Measurements from ENCODE around the gene MUC4. TPM values are rescaled to one million over a fixed set of nuclear protein-coding genes. Genes with fewer than 3 reads are reported as not detected.

The MUC4 gene
- total RNA-seq, 8 experiments from 2014 or later, result 0.22 to 3.6 (median 0.76) TPM; not detected in 1

DNA sequence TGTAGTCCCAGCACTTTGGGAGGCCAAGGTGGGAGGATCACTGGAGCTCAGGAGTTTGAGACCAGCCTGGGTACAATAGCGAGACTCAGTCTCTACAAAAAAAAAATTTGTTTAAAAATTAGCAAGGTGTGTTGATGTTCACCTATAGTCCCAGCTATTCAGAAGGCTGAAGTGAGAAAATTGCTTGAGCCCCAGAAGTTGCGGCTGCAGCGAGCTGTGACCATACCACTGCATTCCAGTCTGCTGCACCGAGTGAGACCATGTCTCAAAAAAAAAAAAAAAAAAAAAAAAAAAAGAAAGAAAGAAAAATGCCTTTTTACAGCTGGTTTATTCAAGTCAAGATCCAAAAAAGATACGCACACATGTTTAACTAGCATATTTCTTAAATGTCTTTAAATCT is 108.0 kb downstream of the MUC4 start:
- 71 to 92% (median 86%) methylated on average over 2 to 5 of the region's 5 CpGs; no CpG with 5 or more reads in 1 of the 10 experiments for WGBS, 10 experiments
- no peaks in the 10 kb centered on the region for H3K4me1 ChIP-seq (replicated peaks in 1 of 2)
- no peak overlapping the region for H3K4me3 ChIP-seq
- H3K27ac ChIP-seq, result no peak overlapping the region
- in situ Hi-C loops (cut with MboI; ENCODE audit: low pct_unique_long_range_greater_than_20kb in 2 of 9, low sequenced_read_pairs in 9 of 9, unreplicated experiment in 9 of 9), result loop anchor here in 1 of 9 experiments (25.0 kb wide), 1 partner anchor 259 kb away; no protein-coding TSS in a partner anchor
- no peak for ATAC-seq (replicated peaks in 6 of 8)

DNA sequence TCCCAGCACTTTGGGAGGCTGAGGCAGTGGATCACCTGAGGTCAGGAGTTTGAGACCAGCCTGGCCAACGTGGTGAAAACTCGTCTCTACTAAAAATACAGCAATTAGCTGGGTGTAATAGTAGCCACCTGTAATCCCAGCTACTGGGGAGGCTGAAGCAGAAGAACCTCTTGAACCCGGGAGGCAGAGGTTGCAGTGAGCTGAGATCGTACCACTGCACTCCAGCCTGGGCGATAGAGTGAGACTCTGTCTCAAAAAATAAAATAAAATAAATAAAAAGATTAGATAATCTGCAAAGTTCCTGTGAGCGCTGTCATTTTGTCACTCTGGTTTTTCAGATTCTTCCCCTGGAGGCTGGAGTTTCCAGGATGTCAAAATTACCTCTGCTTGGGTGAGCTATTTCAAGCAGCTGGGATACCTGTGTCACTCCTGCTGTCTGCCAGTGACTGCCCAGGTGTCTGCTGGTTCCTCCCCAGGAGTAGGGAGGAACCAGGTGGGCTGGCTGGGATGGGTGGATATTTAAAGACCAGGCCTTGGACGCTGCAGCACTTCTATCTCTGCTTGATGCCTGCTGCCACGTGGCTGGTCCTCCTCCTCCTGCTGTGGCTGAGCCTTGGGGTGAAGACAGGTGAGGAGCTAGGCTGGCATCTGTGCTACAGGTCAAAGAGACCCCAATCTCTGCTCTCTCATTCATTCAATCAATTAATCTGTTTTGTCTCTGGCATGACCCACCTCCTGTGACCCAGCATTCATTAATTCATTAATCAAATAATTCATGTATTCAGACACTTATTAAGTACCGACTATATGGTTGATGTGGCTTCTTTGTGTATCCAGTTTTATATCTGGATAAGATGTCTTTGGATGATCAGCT is 110.5 kb downstream of the MUC4 start:
- WGBS, 10 experiments, result 38 to 100% (median 80%) methylated on average over 1 to 9 of the region's 9 CpGs
- no peak overlapping the region for H3K27ac ChIP-seq
- no peak overlapping the region for H3K4me3 ChIP-seq
- in situ Hi-C loops (cut with MboI; ENCODE audit: low pct_unique_long_range_greater_than_20kb in 2 of 9, low sequenced_read_pairs in 9 of 9, unreplicated experiment in 9 of 9), result loop anchor here in 1 of 9 experiments (25.0 kb wide), 1 partner anchor 261 kb away; no protein-coding TSS in a partner anchor
- no peaks in the 10 kb centered on the region for H3K4me1 ChIP-seq (replicated peaks in 1 of 2)
- ATAC-seq (replicated peaks in 6 of 8), result no peak

DNA sequence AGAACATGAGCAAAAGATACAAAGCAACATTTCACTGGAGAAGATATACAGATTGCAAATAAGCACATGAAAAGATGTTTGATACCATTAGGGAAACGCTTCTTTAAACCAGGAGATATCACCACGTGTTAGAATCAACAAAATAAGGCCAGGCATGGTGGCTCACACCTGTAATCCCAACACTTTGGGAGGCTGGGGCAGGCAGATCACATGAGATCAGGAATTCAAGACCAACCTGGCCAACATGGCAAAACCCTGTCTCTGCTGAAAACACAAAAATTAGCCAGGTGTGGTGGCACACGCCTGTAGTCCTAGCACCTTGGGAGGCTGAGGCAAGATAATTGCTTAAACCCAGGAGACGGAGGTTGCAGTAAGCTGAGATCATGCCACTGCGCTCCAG is 111.4 kb downstream of the MUC4 start:
- no peak overlapping the region for H3K4me3 ChIP-seq
- 63 to 96% (median 90%) methylated on average over 3 to 5 of the region's 5 CpGs; no CpG with 5 or more reads in 1 of the 10 experiments for WGBS, 10 experiments
- no peaks in the 10 kb centered on the region for H3K4me1 ChIP-seq (replicated peaks in 1 of 2)
- ATAC-seq (replicated peaks in 6 of 8), result no peak
- in situ Hi-C loops (cut with MboI; ENCODE audit: low pct_unique_long_range_greater_than_20kb in 2 of 9, low sequenced_read_pairs in 9 of 9, unreplicated experiment in 9 of 9), result loop anchor here in 1 of 9 experiments (25.0 kb wide), 1 partner anchor 262 kb away; no protein-coding TSS in a partner anchor
- no peak overlapping the region for H3K27ac ChIP-seq

DNA sequence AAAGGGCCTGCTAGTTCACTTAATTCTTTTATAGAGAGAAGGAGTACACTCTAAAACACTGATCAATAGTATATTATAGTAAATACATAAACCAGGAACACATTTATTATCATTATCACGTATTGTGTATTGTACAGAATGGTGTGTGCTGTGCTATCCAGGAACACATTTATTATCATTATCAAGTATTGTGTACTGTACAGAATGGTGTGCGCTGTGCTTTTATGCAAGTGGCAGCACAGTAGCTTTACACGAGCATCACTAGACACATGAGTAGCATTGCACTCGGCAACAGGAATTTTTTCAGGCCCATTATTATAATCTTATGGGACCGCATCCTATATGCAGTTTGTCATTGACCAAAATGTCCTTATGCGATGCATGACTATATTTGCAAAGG is 111.9 kb downstream of the MUC4 start:
- no peak overlapping the region for H3K27ac ChIP-seq
- ATAC-seq (replicated peaks in 6 of 8), result peak in 4 of 8 experiments; percentile 11 to 56 (median 33)
- WGBS, 10 experiments, result 47 to 100% (median 77%) methylated on average over 1 to 6 of the region's 6 CpGs
- no peak overlapping the region for H3K4me3 ChIP-seq
- H3K4me1 ChIP-seq (replicated peaks in 1 of 2), result no peaks in the 10 kb centered on the region
- in situ Hi-C loops (cut with MboI; ENCODE audit: low pct_unique_long_range_greater_than_20kb in 2 of 9, low sequenced_read_pairs in 9 of 9, unreplicated experiment in 9 of 9), result loop anchor here in 1 of 9 experiments (25.0 kb wide), 1 partner anchor 262 kb away; no protein-coding TSS in a partner anchor

DNA sequence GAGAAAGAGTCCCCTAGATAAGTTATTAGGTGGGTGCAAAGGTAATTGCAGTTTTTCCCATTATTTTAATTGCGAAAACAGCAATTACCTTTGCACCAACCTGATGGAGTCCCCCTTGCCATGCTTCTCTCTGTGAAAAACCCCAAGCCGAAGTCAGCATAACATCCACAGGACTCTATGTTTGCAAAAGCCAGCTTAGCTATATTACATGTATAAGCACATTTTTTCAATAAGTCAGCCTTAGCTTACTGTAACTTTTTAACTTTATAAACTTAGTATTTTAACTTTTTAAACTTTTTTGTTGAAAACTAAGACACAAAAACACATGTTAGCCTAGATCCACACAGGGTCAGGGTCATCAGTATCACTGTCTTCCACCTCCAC is 112.3 kb downstream of the MUC4 start:
- H3K4me3 ChIP-seq, result no peak overlapping the region
- ATAC-seq (replicated peaks in 6 of 8), result peak in 1 of 8 experiments; percentile 24
- H3K27ac ChIP-seq, result no peak overlapping the region
- no peaks in the 10 kb centered on the region for H3K4me1 ChIP-seq (replicated peaks in 1 of 2)
- 56 to 100% (median 88%) methylated on average over 2 of the region's 2 CpGs; no CpG with 5 or more reads in 1 of the 10 experiments for WGBS, 10 experiments
- in situ Hi-C loops (cut with MboI; ENCODE audit: low pct_unique_long_range_greater_than_20kb in 2 of 9, low sequenced_read_pairs in 9 of 9, unreplicated experiment in 9 of 9), result no loop called here

DNA sequence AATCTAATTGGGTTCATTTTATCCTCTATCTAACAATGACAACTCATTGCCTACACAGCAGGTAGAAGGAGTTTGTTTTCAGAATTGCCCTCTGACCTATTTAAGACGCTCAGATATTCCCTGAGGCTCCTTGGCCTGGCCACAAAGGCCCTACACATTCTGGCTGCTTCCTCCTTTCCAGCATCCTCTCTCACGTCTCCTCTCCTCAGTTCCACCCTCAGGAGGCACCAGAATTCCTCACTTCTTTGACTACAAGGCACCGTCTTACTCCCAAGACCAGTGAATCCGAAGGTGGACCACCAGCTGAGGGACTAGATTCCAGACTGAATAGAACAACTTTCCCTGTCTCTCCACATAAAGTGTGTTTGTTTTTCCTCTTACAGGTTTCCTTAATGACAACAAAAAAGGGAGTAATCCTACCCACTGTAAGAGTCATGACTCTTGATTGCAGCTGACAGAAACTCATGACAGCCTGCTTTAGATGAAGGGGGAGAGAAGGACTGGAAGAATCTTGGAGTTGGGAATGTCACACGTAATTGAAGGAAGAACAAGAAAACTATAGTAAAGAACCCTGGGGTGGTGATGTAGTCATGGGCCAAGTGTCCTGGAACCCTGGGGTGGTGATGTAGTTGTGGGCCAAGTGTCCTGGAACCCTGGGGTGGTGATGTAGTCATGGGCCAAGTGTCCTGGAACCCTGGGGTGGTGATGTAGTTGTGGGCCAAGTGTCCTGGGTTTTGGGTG is 112.9 kb downstream of the MUC4 start:
- WGBS, 10 experiments, result 46 to 91% (median 71%) methylated on average over 1 to 5 of the region's 5 CpGs; no CpG with 5 or more reads in 1 of the 10 experiments
- Histone ChIP-seq H3K4me3 (peak overlapping the region in 1 of 5 donors; percentile 12), H3K4me1 (replicated peaks in 1 of 2) (no peaks in the 10 kb centered on the region), H3K27ac (peak overlapping the region in 1 of 2 donors; percentile 64)
- in situ Hi-C loops (cut with MboI; ENCODE audit: low pct_unique_long_range_greater_than_20kb in 2 of 9, low sequenced_read_pairs in 9 of 9, unreplicated experiment in 9 of 9), result no loop called here
- peak in 4 of 8 experiments; percentile 27 to 76 (median 44) for ATAC-seq (replicated peaks in 6 of 8)

DNA sequence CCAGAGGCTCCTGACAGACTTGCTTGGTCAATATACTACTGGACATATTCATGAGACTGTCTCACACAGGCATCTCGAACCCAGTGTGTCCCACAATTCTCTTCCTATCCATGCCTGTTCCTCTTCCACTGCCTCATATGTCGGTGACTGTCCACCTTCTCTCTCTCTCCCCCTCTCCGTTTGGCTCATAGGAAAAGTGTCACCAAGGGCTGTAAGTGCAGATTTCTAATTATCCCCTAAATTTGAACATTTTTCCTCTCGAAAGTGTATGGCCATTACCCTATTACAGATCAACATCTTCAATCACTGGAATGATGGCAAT is 113.4 kb downstream of the MUC4 start:
- WGBS, 10 experiments, result 81 to 100% (median 85%) methylated on average over 1 to 4 of the region's 4 CpGs
- in situ Hi-C loops (cut with MboI; ENCODE audit: low pct_unique_long_range_greater_than_20kb in 2 of 9, low sequenced_read_pairs in 9 of 9, unreplicated experiment in 9 of 9), result no loop called here
- Histone ChIP-seq H3K27ac (no peak overlapping the region), H3K4me1 (replicated peaks in 1 of 2) (no peaks in the 10 kb centered on the region), H3K4me3 (no peak overlapping the region)
- peak in 1 of 8 experiments; percentile 29 for ATAC-seq (replicated peaks in 6 of 8)

DNA sequence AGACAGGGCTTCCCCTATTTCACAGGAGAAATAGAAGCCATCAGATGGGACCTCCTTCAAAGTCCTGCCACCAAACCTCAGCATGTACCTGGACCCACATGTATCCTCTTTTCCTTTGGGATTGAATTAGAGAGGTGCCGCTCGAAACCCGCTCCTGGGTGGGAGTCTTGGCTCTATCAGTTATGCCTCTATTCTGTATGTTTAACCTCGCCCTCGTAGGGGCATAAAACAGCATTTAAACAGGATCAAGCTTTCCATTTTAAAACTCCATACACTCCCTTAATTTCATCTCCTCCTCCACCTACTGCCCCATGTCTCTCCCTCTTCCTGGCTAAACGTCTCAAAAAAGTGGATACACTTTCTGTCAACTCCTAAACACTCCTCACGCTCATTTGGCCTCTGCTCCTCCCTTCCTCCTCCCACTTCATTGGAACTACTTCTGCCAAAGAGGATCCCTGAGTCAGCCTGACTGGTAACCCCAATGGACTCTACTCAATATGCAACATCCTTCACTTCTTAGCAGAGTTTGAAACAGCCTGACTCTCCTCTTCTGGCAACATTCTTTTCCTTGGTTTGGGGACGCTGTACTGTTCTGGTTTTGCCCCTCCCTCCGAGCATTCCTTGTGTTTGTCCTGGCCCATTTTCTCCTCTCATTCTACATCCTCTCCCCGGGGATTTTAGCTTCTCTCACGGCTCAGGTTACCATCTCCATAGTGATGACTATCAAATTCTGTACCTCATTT is 114.0 kb downstream of the MUC4 start:
- WGBS, 10 experiments, result 45 to 64% (median 54%) methylated on average over 3 to 11 of the region's 11 CpGs
- H3K4me3 ChIP-seq, result no peak overlapping the region
- no peaks in the 10 kb centered on the region for H3K4me1 ChIP-seq (replicated peaks in 1 of 2)
- ATAC-seq (replicated peaks in 6 of 8), result peak in 6 of 8 experiments; percentile 30 to 85 (median 51)
- H3K27ac ChIP-seq, result no peak overlapping the region
- in situ Hi-C loops (cut with MboI; ENCODE audit: low pct_unique_long_range_greater_than_20kb in 2 of 9, low sequenced_read_pairs in 9 of 9, unreplicated experiment in 9 of 9), result no loop called here

Other genes starting within 250 kb of the MUC4 start
- 10 to 100 TPM in 3 of 8 experiments, 1 to 10 TPM in 1, under 1 TPM in 3, not detected in 1; 0.17 to 36.7 (median 8.8) TPM for gene APOD, start 228.0 kb downstream of the MUC4 start, total RNA-seq
- 1 to 10 TPM in 5 of 8 experiments, under 1 TPM in 3; 0.49 to 6.3 (median 1.1) TPM for gene MUC20, start 91.0 kb downstream of the MUC4 start, total RNA-seq
- 10 to 100 TPM in 6 of 8 experiments, 1 to 10 TPM in 2; 4.4 to 18.7 (median 14.2) TPM for gene TNK2, start 96.6 kb upstream of the MUC4 start, total RNA-seq